GM19468 (cell line): ENCODE results near the gene CDC73.
"Not testable (repeated sequence)": the region's sequence is repeated elsewhere in the genome, so short reads cannot be mapped to it uniquely, and the experiment has no call there.

ENCODE experiments used
- ATAC-seq: cut with Tn5 transposase; IDR thresholded peaks from one replicate; pipeline ENCODE4 v1.9.1; 2021; ENCODE audit warnings: mild to moderate bottlenecking, moderate library complexity, moderate number of reproducible peaks; ENCODE audit not compliant: unreplicated experiment; ENCODE audit errors: extremely low read depth

The CDC73 gene

GRCh38 chr1:193113258-193113991 lies 8.4 kb upstream of the CDC73 start:
- no peak for ATAC-seq

GRCh38 chr1:193113992-193114332 lies 7.9 kb upstream of the CDC73 start:
- ATAC-seq: no peak

- ATAC-seq: no peak
Measured at GRCh38 chr1:193114485-193115095, 7.2 kb upstream of the CDC73 start.

GRCh38 chr1:193115629-193116227 lies 6.1 kb upstream of the CDC73 start:
- no peak for ATAC-seq

GRCh38 chr1:193117167-193117566 lies 4.7 kb upstream of the CDC73 start:
- not testable (repeated sequence) for ATAC-seq

GRCh38 chr1:193118194-193118593 lies 3.6 kb upstream of the CDC73 start:
- ATAC-seq: no peak

GRCh38 chr1:193118803-193119730 lies 2.8 kb upstream of the CDC73 start:
- no peak for ATAC-seq

- no peak for ATAC-seq
Measured at GRCh38 chr1:193120604-193121166, 1.1 kb upstream of the CDC73 start.

GRCh38 chr1:193123751-193124150 lies 1.9 kb downstream of the CDC73 start:
- no peak for ATAC-seq

GRCh38 chr1:193125369-193125768 lies 3.5 kb downstream of the CDC73 start:
- no peak for ATAC-seq

GRCh38 chr1:193131266-193131860 lies 9.5 kb downstream of the CDC73 start:
- no peak for ATAC-seq

GRCh38 chr1:193140254-193140653 lies 18.4 kb downstream of the CDC73 start:
- ATAC-seq: no peak

- no peak for ATAC-seq
Measured at GRCh38 chr1:193141804-193142203, 20.0 kb downstream of the CDC73 start.

GRCh38 chr1:193142409-193142808 lies 20.6 kb downstream of the CDC73 start:
- no peak for ATAC-seq

GRCh38 chr1:193143285-193143684 lies 21.5 kb downstream of the CDC73 start:
- ATAC-seq: no peak

- ATAC-seq: no peak
Measured at GRCh38 chr1:193144361-193144938, 22.6 kb downstream of the CDC73 start.

- no peak for ATAC-seq
Measured at GRCh38 chr1:193144999-193145398, 23.2 kb downstream of the CDC73 start.

GRCh38 chr1:193156117-193156821 lies 34.4 kb downstream of the CDC73 start:
- ATAC-seq: no peak

- ATAC-seq: no peak
Measured at GRCh38 chr1:193156822-193157142, 35.0 kb downstream of the CDC73 start.
